Motor neuron (in vitro differentiated cells): Measurements from ENCODE around the gene CYTH3. TPM values are rescaled to one million over a fixed set of nuclear protein-coding genes. Genes with fewer than 3 reads are reported as not detected.

Experiments
- ATAC-seq, 8 experiments: fragments of 200-7000 bp; cut with Tn5 transposase; replicated peaks in 6 of 8; 2 replicates each; pipeline ENCODE4 v1.8.0; 2021; ENCODE audit warnings: mild to moderate bottlenecking in 8 of 8, moderate library complexity in 8 of 8
- H3K27ac ChIP-seq, 2 donors: fragments of 250-450 bp; sonication (Bioruptor Pico); 2 replicates each; pipeline ENCODE4 v1.9.0; 2021; ENCODE audit warnings: antibody characterized with exemption in 2 of 2, mild to moderate bottlenecking in 2 of 2, moderate library complexity in 1 of 2
- H3K4me1 ChIP-seq, 2 donors: fragments of 250-450 bp; sonication (Bioruptor Pico); replicated peaks in 1 of 2; 2 replicates each; pipeline ENCODE4 v1.6.1; 2021; ENCODE audit warnings: antibody characterized with exemption in 2 of 2, mild to moderate bottlenecking in 2 of 2, moderate library complexity in 1 of 2
- H3K4me3 ChIP-seq, 5 donors: fragments of 250-450 bp; sonication (Bioruptor Pico); 2 replicates each; pipeline ENCODE4 v1.9.0; 2021; ENCODE audit warnings: antibody characterized with exemption in 5 of 5, mild to moderate bottlenecking in 5 of 5, moderate library complexity in 4 of 5
- WGBS, 10 experiments: fragments of 450-650 bp; shearing (Covaris generic); methylation state at CpG; one replicate each; pipeline ENCODE4 v1.0.0; 2022; 5-methylcytosine and 5-hydroxymethylcytosine counted together
- in situ Hi-C, 9 experiments: fragments of 400-800 bp; cut with MboI; loops; one replicate each; pipeline ENCODE4 v1.15.0; 2021; ENCODE audit warnings: low sequenced_read_pairs in 9 of 9, low pct_unique_long_range_greater_than_20kb in 2 of 9; ENCODE audit not compliant: unreplicated experiment in 9 of 9
- total RNA-seq, 8 experiments: library from RNA; unstranded; fragments of 300-600 nt; gene quantifications; 2 replicates each; pipeline versions ENCODE4 v1.2.3 to v1.2.4, GENCODE V29; 2022

Gene CYTH3
- total RNA-seq, 8 experiments from 2014 or later = 7.6 to 20.0 (median 10.5) TPM

GRCh38 chr7:6181136-6181535 lies 91.3 kb downstream of the CYTH3 start:
- WGBS, 10 experiments = 43 to 100% (median 93%) methylated on average over 1 of the region's 1 CpG; no CpG with 5 or more reads in 1 of the 10 experiments
- ATAC-seq = no peak
- Histone ChIP-seq H3K4me1 (no peaks in the 10 kb centered on the region), H3K27ac (no peak overlapping the region), H3K4me3 (no peak overlapping the region)
- in situ Hi-C loops = no loop called here

DNA sequence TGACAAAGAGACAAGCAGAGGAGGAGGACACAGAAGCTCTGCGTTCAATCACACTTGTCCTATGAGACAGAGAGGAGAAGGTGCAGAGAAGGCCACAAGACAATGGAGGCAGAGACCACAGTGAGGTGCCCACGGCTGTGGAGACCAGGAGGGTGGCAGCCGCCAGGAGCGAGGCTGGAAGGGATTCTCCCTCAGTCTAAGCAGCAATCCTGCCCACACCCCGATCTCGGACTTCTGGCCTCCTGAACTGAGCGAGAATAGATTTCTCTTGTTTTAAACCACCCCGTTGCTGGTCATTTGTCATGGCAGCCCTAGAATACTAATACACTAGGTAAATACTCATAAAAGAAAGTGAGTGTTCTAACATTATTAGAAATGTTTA lies 92.1 kb downstream of the CYTH3 start:
- Histone ChIP-seq H3K27ac (no peak overlapping the region), H3K4me3 (no peak overlapping the region), H3K4me1 (no peaks in the 10 kb centered on the region)
- WGBS, 10 experiments = 80 to 100% (median 100%) methylated on average over 1 to 5 of the region's 8 CpGs; no CpG with 5 or more reads in 4 of the 10 experiments
- ATAC-seq = no peak
- in situ Hi-C loops = no loop called here

DNA sequence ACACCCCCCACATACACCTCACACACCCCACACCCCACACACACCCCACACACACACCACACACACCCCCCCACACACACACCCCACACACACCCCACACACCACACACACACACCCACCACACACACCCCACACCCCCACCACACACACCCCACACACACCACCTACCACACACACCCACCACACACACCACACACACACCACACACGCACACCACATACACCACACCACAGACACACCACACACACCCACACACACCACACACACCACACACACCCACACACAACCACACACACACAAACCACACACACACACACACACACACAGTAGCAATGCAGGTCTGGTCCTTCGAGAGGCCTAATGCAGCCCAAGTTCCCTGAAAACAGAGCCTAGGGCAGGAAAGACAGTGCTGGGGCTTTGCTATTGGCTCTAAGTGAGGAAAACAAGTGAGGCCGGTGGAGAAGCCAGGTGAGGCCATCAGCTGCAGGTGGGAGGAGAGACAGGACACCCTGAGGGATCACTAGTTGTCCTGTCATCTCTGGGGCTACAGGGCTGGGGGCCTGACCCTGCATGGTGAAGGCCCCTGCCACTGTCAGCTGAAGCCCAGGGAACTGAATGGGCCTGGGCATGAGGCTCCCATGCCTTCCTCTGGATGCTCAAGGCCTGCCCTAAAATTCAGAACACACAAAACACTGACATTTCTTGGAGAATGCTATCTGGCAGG lies 92.6 kb downstream of the CYTH3 start:
- Histone ChIP-seq H3K4me1 (no peaks in the 10 kb centered on the region), H3K4me3 (no peak overlapping the region), H3K27ac (no peak overlapping the region)
- ATAC-seq = no peak
- WGBS, 10 experiments = no CpG with 5 or more reads among the region's 3 CpGs
- in situ Hi-C loops = no loop called here

DNA sequence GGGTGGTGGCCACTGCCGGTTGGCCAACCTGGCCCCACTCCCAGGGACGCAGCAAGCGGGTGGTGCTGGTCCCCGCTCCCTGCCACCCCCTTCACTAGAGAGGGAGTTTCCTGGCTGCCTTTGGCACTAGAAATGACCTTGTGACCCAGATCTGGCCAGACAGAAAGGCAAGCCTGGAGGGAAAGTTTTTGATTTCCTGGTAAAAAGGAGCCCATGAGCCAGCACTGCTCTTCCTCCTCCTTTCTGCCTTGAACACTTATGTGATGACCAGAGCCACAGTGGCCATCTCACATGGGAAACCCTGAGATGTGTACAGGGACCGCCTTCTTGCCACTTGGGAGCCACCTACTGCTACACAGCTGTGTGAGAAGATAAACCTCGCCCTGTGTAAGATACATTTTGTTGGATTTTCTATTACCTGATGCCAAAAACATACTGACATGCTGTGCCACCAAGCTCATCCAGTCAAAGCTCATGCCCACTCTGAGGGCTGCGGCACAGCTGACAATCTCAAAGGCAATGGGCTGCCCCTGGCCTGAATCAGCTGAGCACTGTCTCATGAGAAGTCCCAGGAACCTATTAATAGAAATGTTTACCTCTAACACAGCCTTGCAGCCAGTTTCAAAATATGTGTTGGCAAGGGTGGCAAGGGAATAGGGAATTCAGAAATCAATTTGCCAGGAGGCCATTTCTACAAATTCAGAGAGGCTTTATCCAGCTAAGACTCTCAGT lies 94.0 kb downstream of the CYTH3 start:
- in situ Hi-C loops = no loop called here
- no peaks in the 10 kb centered on the region for H3K4me1 ChIP-seq
- no peak overlapping the region for H3K27ac ChIP-seq
- no peak overlapping the region for H3K4me3 ChIP-seq
- WGBS, 10 experiments = 39 to 97% (median 92%) methylated on average over 2 to 5 of the region's 7 CpGs; no CpG with 5 or more reads in 5 of the 10 experiments
- ATAC-seq = peak in 2 of 8 experiments; percentile 46 to 71

DNA sequence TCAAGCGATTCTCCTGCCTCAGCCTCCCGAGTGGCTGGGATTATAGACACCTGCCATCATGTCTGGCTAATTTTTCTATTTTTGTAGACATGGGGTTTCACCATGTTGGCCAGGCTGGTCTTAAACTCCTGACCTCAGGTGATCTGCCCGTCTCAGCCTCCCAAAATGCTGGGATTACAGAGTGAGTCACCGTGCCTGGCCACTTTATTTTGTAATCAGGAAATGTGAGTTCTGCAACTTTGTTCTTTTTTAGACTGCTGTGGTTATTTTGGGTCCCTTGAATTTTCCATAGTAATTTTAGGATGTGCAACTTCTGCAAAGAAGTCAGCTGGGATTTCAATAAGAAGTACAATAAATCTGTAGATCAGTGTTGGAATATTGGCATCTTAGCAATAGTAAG lies 96.8 kb downstream of the CYTH3 start:
- Histone ChIP-seq H3K27ac (no peak overlapping the region), H3K4me1 (peaks cover 3 to 5% of the 10 kb centered on the region in 2 donors), H3K4me3 (no peak overlapping the region)
- 26 to 100% (median 90%) methylated on average over 1 to 4 of the region's 4 CpGs; no CpG with 5 or more reads in 3 of the 10 experiments for WGBS, 10 experiments
- in situ Hi-C loops = no loop called here
- no peak for ATAC-seq

- WGBS, 10 experiments = 84 to 96% (median 92%) methylated on average over 4 to 12 of the region's 14 CpGs; no CpG with 5 or more reads in 5 of the 10 experiments
- peaks cover 8 to 11% of the 10 kb centered on the region in 2 donors for H3K4me1 ChIP-seq
- H3K4me3 ChIP-seq = no peak overlapping the region
- H3K27ac ChIP-seq = no peak overlapping the region
- no peak for ATAC-seq
- in situ Hi-C loops = loop anchor here in 3 of 9 experiments (25.0 kb wide), 1 partner anchor 139 kb away; no protein-coding TSS in a partner anchor
Observed at GRCh38 chr7:6172910-6173295, 99.5 kb downstream of the CYTH3 start.

DNA sequence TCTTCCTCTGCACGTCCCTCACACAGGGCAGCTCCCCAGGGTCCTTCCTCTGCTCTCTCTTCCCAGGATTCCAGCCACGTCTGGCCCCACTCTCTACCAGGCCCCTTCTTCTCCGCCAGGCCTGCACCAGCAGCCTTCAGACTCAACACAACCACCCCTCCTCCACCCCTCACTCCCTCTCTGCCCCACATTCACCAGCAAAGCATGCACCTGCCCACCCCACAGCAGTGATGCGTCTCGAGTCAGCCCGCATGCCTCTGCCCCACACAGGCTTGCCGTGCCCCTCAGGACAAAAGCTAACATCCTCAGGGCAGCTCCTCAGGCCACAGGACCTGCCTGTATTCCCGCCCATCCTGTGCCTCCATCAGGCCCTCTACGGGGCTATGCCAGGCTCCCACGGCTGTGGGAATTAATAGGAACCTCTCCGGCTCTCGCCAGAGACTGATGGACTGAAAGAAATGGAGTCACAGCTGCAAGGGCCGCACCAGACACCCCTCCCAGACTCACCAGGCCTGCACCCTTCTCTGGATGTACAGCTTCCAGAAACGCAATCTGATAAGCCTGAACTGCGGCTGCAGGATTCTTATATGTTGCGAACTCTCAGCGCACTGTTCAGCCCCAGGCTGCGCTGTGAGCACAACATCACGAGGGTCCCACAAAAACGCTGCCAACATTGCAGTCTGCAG lies 100.1 kb downstream of the CYTH3 start:
- Histone ChIP-seq H3K27ac (peak overlapping the region; percentile 24 to 68), H3K4me3 (no peak overlapping the region), H3K4me1 (peaks cover 13 to 16% of the 10 kb centered on the region in 2 donors)
- ATAC-seq = peak in 3 of 8 experiments; percentile 20 to 25 (median 23)
- in situ Hi-C loops = loop anchor here in 3 of 9 experiments (25.0 kb wide), 1 partner anchor 140 kb away; no protein-coding TSS in a partner anchor
- WGBS, 10 experiments = 55 to 100% (median 93%) methylated on average over 1 to 12 of the region's 20 CpGs; no CpG with 5 or more reads in 2 of the 10 experiments

DNA sequence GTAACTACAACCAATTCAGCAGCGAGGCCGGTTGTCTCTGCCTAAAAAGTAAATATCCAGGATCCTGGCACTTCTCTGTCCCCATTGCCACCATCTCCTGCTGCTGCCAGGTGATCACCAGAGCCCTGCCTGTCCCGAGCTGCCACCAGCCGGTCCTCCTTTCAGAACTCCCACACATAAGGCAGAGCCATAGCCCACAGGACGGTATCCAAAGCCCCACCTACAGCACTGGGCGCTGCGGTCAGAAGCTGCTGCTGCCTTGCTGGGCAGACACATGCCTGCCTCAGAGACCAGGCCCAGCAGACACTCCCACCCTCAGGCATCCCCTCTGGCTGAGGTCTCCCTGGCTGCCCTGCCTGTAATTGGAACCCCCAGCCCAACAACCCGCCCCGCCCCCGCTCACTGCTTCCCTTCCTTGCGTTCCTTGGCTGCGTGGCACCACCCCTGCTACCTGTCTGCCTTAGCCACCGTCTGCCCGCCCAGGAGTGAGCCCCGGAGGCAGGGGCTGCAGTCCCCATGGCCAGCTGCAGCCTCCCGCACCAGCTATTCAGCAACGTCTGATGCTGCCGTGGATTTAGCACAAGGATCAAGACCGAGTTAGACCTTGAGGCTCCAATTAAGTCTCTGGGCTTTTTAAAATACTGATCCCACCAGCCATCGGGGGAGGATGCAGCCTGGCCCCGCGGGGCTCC lies 100.7 kb downstream of the CYTH3 start:
- peak overlapping the region; percentile 24 to 68 for H3K27ac ChIP-seq
- 82 to 100% (median 100%) methylated on average over 1 to 2 of the region's 22 CpGs; no CpG with 5 or more reads in 7 of the 10 experiments for WGBS, 10 experiments
- peaks cover 20 to 23% of the 10 kb centered on the region in 2 donors for H3K4me1 ChIP-seq
- in situ Hi-C loops = loop anchor here in 3 of 9 experiments (25.0 kb wide), 1 partner anchor 141 kb away; no protein-coding TSS in a partner anchor
- H3K4me3 ChIP-seq = no peak overlapping the region
- ATAC-seq = no peak

DNA sequence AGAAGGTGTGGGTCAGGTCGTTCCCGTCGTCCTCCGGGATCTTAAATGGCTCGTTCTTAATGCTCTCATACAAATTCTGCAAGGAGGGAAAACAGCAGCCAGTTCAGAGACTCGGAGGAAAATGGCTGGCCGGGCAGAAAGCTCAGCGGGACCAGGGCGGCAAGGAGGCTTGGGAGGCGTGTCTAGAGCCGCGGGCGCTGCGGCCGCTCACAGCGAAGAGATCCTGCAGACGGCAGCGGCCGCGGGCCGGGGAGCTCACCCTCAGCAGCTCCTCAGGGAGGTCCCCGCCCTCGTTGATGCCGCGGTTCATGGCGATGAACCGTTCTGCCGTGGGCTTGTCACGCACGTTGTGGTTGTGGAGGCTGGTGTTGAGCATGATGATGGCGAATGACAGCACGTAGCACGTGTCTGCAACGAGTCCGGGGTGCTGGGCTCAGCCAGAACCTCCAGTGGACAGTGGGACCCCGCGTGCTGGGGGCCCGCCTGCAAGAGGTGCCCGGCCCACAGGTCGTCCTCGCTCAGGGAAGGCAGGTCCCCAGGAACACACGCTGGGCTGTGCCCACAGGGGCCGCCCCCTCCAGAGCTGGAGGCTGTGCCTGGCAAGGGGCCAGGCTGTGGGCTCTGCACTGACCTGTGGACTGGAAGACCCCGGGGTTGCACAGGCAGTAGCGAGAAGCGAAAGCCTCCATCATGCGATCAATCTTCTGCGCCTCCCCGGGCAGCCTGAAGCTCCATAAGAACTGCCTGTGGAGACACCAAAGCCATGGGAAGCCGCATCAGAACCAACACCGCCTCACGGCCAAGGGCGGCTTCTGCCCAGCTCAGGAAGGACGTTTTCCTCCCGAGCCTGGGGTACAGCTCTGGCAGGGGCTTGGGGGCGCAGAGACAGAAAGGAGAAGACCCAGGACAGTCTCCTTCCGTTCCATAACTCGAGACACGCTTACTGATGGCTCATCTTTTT lies 101.6 kb downstream of the CYTH3 start:
- no peak for ATAC-seq
- H3K4me1 ChIP-seq = peaks cover 28 to 31% of the 10 kb centered on the region in 2 donors
- no peak overlapping the region for H3K27ac ChIP-seq
- in situ Hi-C loops = loop anchor here in 3 of 9 experiments (25.0 kb wide), 1 partner anchor 141 kb away; no protein-coding TSS in a partner anchor
- H3K4me3 ChIP-seq = no peak overlapping the region
- WGBS, 10 experiments = 69 to 100% (median 86%) methylated on average over 1 to 19 of the region's 59 CpGs; no CpG with 5 or more reads in 4 of the 10 experiments

DNA sequence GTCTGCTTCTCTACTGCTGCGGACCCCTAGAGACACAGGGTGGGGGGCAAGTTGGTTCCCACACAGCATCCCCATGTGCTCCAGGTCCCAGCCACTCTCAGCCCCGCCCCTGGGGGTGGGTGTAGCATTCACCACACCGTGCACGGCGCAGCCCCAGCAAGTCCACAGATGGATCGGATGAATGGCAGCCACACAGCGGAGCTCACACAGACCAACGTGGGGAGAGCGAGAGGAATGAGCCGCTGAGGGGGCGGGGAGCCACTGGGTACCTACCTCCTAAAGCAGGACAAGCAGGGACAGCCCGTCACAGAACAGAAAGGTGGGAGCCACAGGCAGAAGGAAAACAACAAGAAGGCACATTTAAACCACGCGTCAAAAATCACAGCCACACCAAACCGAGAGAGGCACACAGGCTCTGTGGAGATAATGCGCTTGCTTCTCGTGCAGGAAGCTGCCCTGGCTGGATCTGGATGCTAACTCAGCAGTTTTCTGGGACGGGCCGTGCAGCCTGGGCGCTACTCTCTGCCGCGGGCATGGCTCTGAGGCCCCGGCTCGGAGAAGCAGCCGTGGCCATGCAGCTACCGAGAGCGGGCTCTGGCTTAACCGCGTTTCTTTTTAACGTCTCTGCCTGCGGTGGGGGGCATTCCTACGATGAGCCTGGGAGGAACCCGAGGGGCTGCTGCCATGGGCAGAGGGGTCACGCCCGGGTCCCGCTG lies 102.5 kb downstream of the CYTH3 start:
- ATAC-seq = no peak
- in situ Hi-C loops = loop anchor here in 3 of 9 experiments (25.0 kb wide), 1 partner anchor 142 kb away; no protein-coding TSS in a partner anchor
- 80 to 100% (median 90%) methylated on average over 1 to 14 of the region's 36 CpGs; no CpG with 5 or more reads in 6 of the 10 experiments for WGBS, 10 experiments

DNA sequence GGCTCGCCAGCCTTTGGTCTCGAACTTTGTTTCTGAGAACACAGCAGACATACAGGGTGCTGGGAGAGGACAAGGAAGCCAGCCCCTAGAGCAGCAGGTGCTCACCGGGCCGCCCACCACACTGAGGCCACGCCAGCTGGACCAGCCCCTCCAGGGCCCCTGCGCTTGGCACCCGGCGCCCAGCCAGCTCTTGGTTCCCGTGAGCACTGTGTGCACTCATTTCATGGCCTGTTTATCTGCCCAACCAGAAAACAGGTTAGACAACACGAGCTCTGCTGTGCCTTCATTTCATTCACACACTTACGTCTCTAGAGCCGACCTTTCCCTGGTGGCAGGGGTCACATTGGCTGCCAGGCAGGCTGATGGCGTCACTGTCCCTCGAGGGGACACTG lies 104.0 kb downstream of the CYTH3 start:
- no peak overlapping the region for H3K27ac ChIP-seq
- H3K4me3 ChIP-seq = no peak overlapping the region
- peaks cover 44 to 47% of the 10 kb centered on the region in 2 donors for H3K4me1 ChIP-seq
- no peak for ATAC-seq
- WGBS, 10 experiments = 87 to 100% (median 100%) methylated on average over 1 to 8 of the region's 14 CpGs; no CpG with 5 or more reads in 4 of the 10 experiments
- in situ Hi-C loops = loop anchor here in 3 of 9 experiments (25.0 kb wide), 1 partner anchor 144 kb away; no protein-coding TSS in a partner anchor

More for the DNA sequence above, 102.5 kb downstream of the CYTH3 start:
- no peak overlapping the region for H3K27ac ChIP-seq
- peaks cover 37 to 40% of the 10 kb centered on the region in 2 donors for H3K4me1 ChIP-seq
- no peak overlapping the region for H3K4me3 ChIP-seq
